GM12873 (cell line): ENCODE results near the gene RAVER2.

Experiments used
- TF ChIP-seq, protein P1 (sequence below): IDR thresholded peaks from 2 replicates; pipeline ENCODE4 v1.5.1; 2012; ENCODE audit warnings: low read depth, mild to moderate bottlenecking, moderate library complexity, low read length, control low read depth; ENCODE audit not compliant: insufficient read depth; ENCODE audit errors: missing control alignments

The RAVER2 gene

GRCh38 chr1:64839261-64839660 lies 94.4 kb downstream of the RAVER2 start:
- TF ChIP-seq, protein P1, sequence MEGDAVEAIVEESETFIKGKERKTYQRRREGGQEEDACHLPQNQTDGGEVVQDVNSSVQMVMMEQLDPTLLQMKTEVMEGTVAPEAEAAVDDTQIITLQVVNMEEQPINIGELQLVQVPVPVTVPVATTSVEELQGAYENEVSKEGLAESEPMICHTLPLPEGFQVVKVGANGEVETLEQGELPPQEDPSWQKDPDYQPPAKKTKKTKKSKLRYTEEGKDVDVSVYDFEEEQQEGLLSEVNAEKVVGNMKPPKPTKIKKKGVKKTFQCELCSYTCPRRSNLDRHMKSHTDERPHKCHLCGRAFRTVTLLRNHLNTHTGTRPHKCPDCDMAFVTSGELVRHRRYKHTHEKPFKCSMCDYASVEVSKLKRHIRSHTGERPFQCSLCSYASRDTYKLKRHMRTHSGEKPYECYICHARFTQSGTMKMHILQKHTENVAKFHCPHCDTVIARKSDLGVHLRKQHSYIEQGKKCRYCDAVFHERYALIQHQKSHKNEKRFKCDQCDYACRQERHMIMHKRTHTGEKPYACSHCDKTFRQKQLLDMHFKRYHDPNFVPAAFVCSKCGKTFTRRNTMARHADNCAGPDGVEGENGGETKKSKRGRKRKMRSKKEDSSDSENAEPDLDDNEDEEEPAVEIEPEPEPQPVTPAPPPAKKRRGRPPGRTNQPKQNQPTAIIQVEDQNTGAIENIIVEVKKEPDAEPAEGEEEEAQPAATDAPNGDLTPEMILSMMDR: no peak

- TF ChIP-seq, protein P1: no peak
Measured at GRCh38 chr1:64839732-64840405, 95.0 kb downstream of the RAVER2 start.

DNA sequence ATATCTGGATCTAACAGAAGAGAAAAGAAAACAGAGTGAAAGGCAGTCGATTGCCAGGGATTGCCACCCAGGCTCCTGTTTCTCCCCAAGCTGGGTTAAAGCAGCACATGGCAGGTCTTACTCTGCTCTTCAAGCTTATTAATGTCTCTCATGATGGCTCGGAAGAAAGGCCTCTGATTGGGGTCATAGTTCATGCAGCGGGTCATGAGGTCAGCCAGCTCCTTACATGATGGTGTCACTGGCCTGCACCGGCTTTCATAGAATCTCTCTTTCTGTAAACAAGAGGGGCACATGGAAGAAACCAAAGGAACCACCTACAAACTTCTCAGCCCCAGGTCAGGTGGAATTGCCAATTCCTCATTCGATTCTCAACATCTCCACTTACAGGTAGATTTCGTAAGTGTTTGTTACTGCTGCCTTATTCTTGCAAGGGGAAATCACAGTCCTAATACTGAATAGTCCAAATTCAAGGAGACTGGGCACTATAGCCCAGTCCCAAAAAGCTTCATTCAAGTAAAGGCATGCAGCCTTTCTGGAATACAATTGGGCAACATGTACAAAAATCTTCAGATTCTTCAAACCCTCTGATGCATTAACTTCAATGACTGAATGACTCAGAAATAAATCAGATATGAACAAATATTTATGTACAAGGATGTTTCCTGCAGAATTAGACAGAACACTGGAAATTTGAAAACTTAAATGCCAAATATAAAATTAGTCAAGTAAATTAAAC lies 96.6 kb downstream of the RAVER2 start:
- TF ChIP-seq, protein P1: no peak

GRCh38 chr1:64842224-64842623 lies 97.3 kb downstream of the RAVER2 start:
- TF ChIP-seq, protein P1: no peak

DNA sequence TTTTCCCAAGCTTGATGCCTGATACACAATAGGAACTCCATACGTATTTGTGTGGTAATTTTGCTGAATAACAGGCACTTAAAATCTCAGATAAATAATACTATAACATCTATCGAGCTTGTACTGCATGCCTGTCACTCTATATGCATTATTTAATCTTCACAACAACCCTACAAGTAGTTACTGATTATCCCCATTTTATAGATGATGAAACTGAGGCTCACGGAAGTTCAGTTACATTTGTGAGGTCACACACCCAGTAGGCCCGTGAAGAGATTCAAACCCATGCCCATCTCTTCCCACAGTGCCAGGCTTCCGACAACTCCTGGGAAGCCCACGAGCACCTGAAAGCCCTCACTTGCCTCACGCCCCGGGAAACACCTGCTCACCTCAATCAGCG lies 98.8 kb downstream of the RAVER2 start:
- TF ChIP-seq, protein P1: no peak

DNA sequence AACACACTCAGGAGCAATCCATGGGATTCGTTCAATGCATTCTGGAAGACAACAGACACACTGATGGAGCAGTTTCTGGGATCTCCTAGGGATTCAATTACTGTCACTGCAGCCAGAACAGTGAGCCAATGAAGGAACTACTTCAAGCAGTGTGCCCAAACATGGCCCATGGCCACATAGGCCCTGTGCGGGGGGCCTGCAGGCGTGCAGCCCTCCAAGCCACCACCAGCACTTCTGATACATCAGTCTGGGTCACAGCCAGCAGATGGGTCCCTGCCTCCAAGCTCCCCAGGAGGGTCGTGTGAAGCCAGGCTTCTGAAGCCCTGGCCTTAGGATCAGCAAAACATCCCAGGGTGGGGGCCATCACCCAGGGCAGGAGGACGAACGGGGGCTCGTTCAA lies 99.3 kb downstream of the RAVER2 start:
- TF ChIP-seq, protein P1: no peak

GRCh38 chr1:64844609-64845008 lies 99.7 kb downstream of the RAVER2 start:
- TF ChIP-seq, protein P1: no peak
